ENCODE results near the gene SERINC4. TPM values are rescaled to one million over a fixed set of nuclear protein-coding genes. Genes with fewer than 3 reads are reported as not detected.
"Not testable (repeated sequence)": the region's sequence is repeated elsewhere in the genome, so short reads cannot be mapped to it uniquely, and the experiment has no call there.

SERINC4 gene
- total RNA-seq, 6 donors from 2014 or later: 0.34 TPM; not detected in 5

- H3K9me3 ChIP-seq: no peaks in the 10 kb centered on the region
- ATAC-seq (ENCODE audit: low FRiP score in 2 of 2): peak; percentile 93 to 95
- peaks cover 27 to 63% (median 39%) of the 10 kb centered on the region in 4 donors for H3K4me1 ChIP-seq
- DNase-seq: peak in 1 of 2 donors; percentile 97
- 8 to 11% methylated on average over 33 to 46 of the region's 46 CpGs for WGBS, 2 donors
- H3K27me3 ChIP-seq: no peaks in the 10 kb centered on the region
- TF ChIP-seq POLR2A (IDR thresholded peaks at IDR 0.05) (peak in 3 of 4 donors; percentile 72 to 87 (median 79)), CTCF (IDR thresholded peaks at IDR 0.05) (no peak), POLR2AphosphoS5 (IDR thresholded peaks at IDR 0.05) (peak; percentile 96 to 98), EP300 (IDR thresholded peaks at IDR 0.05) (peak in 1 of 4 donors; percentile 77)
- peak within 1 kb of the TSS; percentile 89 to 93 (median 90) for H3K27ac ChIP-seq
- peaks cover 0 to 4% (median 2%) of the 10 kb centered on the region in 4 donors for H3K36me3 ChIP-seq
- H3K4me3 ChIP-seq: peak within 1 kb of the TSS; percentile 46 to 87 (median 67)
Measured at GRCh38 chr15:43824302-43825246, 24.6 kb upstream of the SERINC4 start, which contains the start of gene MFAP1. TSS of gene MFAP1 (minus strand) at chr15:43824690. CDS start at chr15:43824569, 121 bp downstream.

- H3K27me3 ChIP-seq: no peaks in the 10 kb centered on the region
- H3K27ac ChIP-seq: no peak overlapping the region
- no peaks in the 10 kb centered on the region for H3K9me3 ChIP-seq
- WGBS, 2 donors: 52 to 66% methylated on average over 3 of the region's 3 CpGs
- no peak for TF ChIP-seq CTCF (IDR thresholded peaks at IDR 0.05)
- TF ChIP-seq POLR2AphosphoS5 (IDR thresholded peaks at IDR 0.05): no peak
- TF ChIP-seq POLR2A (IDR thresholded peaks at IDR 0.05): no peak
- TF ChIP-seq EP300 (IDR thresholded peaks at IDR 0.05): no peak
- no peak for ATAC-seq (ENCODE audit: low FRiP score in 2 of 2)
- no peak for DNase-seq
- peaks cover 27 to 45% (median 32%) of the 10 kb centered on the region in 4 donors for H3K4me1 ChIP-seq
- H3K36me3 ChIP-seq: peaks cover 0 to 17% (median 7%) of the 10 kb centered on the region in 4 donors
- H3K4me3 ChIP-seq: no peak overlapping the region
Measured at GRCh38 chr15:43821505-43821904, 21.5 kb upstream of the SERINC4 start.

GRCh38 chr15:43815064-43815463 lies 15.0 kb upstream of the SERINC4 start:
- not testable (repeated sequence) for ATAC-seq (ENCODE audit: low FRiP score in 2 of 2)

GRCh38 chr15:43808960-43809678 lies 9.1 kb upstream of the SERINC4 start:
- Histone ChIP-seq H3K9me3 (no peaks in the 10 kb centered on the region), H3K36me3 (peaks cover 36 to 100% (median 93%) of the 10 kb centered on the region in 4 donors), H3K27ac (peak overlapping the region in 1 of 4 donors; percentile 16), H3K27me3 (no peaks in the 10 kb centered on the region), H3K4me3 (no peak overlapping the region), H3K4me1 (no peaks in the 10 kb centered on the region)
- ATAC-seq (ENCODE audit: low FRiP score in 2 of 2): peak in 1 of 2 donors; percentile 44
- 87 to 88% methylated on average over 6 of the region's 6 CpGs for WGBS, 2 donors
- no peak for TF ChIP-seq EP300 (IDR thresholded peaks at IDR 0.05)
- TF ChIP-seq POLR2A (IDR thresholded peaks at IDR 0.05): no peak
- TF ChIP-seq CTCF (IDR thresholded peaks at IDR 0.05): no peak
- TF ChIP-seq POLR2AphosphoS5 (IDR thresholded peaks at IDR 0.05): no peak
- DNase-seq: no peak

More at GRCh38 chr15:43815064-43815463, 15.0 kb upstream of the SERINC4 start:
- not testable (repeated sequence) for H3K4me1 ChIP-seq, H3K9me3 ChIP-seq, DNase-seq, H3K27ac ChIP-seq, H3K27me3 ChIP-seq, H3K4me3 ChIP-seq
- WGBS, 2 donors: 92 to 99% methylated on average over 5 of the region's 5 CpGs
- peaks cover 30 to 76% (median 64%) of the 10 kb centered on the region in 4 donors for H3K36me3 ChIP-seq

- TF ChIP-seq POLR2AphosphoS5 (IDR thresholded peaks at IDR 0.05) (no peak), POLR2A (IDR thresholded peaks at IDR 0.05) (no peak), EP300 (IDR thresholded peaks at IDR 0.05) (no peak), CTCF (IDR thresholded peaks at IDR 0.05) (no peak)
- 92 to 96% methylated on average over 5 of the region's 5 CpGs for WGBS, 2 donors
Measured at GRCh38 chr15:43808435-43808950, 8.5 kb upstream of the SERINC4 start.

GRCh38 chr15:43802676-43803075 lies 2.7 kb upstream of the SERINC4 start:
- WGBS, 2 donors: 93 to 98% methylated on average over 5 to 7 of the region's 7 CpGs
- ATAC-seq (ENCODE audit: low FRiP score in 2 of 2); H3K27ac ChIP-seq; H3K27me3 ChIP-seq; H3K4me3 ChIP-seq; DNase-seq; H3K9me3 ChIP-seq: not testable (repeated sequence)
- Histone ChIP-seq H3K4me1 (peaks cover 28 to 33% (median 30%) of the 10 kb centered on the region in 4 donors), H3K36me3 (peaks cover 10 to 81% (median 49%) of the 10 kb centered on the region in 4 donors)

More at GRCh38 chr15:43808435-43808950, 8.5 kb upstream of the SERINC4 start:
- H3K27ac ChIP-seq: no peak overlapping the region
- no peaks in the 10 kb centered on the region for H3K9me3 ChIP-seq
- no peak for DNase-seq
- H3K4me1 ChIP-seq: no peaks in the 10 kb centered on the region
- peaks cover 31 to 100% (median 90%) of the 10 kb centered on the region in 4 donors for H3K36me3 ChIP-seq
- H3K27me3 ChIP-seq: no peaks in the 10 kb centered on the region
- no peak overlapping the region for H3K4me3 ChIP-seq
- ATAC-seq (ENCODE audit: low FRiP score in 2 of 2): no peak
